Measurements from ENCODE around the gene HCLS1. TPM values are rescaled to one million over a fixed set of nuclear protein-coding genes. Genes with fewer than 3 reads are reported as not detected.
"Not testable (repeated sequence)": the region's sequence is repeated elsewhere in the genome, so short reads cannot be mapped to it uniquely, and the experiment has no call there.

HCLS1 gene, protein sequence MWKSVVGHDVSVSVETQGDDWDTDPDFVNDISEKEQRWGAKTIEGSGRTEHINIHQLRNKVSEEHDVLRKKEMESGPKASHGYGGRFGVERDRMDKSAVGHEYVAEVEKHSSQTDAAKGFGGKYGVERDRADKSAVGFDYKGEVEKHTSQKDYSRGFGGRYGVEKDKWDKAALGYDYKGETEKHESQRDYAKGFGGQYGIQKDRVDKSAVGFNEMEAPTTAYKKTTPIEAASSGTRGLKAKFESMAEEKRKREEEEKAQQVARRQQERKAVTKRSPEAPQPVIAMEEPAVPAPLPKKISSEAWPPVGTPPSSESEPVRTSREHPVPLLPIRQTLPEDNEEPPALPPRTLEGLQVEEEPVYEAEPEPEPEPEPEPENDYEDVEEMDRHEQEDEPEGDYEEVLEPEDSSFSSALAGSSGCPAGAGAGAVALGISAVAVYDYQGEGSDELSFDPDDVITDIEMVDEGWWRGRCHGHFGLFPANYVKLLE
- total RNA-seq = 100 to 1,000 TPM; 183 to 193 TPM

DNA sequence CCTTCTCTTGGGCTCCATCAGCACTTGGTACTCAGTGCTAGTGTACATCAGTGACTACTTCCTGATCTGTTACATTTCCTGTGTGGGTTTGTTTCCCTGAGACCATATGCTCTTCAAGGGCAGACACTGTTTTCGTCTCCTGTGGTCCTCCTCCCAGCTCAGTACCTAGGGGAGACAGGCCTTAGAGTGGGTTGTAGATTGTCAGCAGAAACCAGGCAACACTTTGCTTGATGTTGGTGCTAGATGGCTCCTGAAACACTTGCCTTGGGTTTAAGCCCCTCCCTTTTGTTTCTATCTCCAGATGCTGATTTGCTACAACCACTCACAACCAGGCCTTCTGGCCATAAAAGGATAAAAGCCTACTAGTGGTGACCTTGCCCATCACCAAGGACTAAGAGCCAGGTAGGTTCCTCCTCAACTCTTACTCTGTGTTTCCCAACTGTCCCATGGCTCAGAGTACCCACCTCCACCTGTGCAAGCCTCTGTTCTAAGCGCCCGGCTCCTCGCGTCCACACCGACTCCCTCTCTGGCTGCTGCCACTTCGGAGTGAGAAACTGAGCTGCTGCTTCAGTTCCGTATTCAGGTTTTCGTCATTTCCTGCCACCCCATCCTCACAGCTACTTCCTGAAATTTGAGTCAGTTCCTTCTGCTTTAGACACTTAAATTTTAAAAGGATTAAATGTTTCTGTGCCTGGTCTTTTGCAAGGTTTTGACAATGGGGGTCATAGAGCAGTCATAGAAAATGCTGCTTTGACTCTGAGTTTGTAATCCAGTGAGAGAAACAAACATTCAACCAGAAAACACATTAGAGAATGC, at the start of gene HCLS1:
Gene HCLS1, minus strand, starts transcription at position 548 of the 816 bp plus-strand sequence. CDS start 2,556 bp downstream, outside the sequence.
- H3K36me3 Mint-ChIP-seq = peaks cover 66% of the 10 kb centered on the region
- H3K4me1 Mint-ChIP-seq = peaks cover 46% of the 10 kb centered on the region
- peak within 1 kb of the TSS; percentile 90 for H3K4me3 Mint-ChIP-seq
- DNase-seq = peak; percentile 64
- peak within 1 kb of the TSS; percentile 98 for H3K27ac Mint-ChIP-seq
- no peaks in the 10 kb centered on the region for H3K9me3 Mint-ChIP-seq
- no peaks in the 10 kb centered on the region for H3K27me3 Mint-ChIP-seq

DNA sequence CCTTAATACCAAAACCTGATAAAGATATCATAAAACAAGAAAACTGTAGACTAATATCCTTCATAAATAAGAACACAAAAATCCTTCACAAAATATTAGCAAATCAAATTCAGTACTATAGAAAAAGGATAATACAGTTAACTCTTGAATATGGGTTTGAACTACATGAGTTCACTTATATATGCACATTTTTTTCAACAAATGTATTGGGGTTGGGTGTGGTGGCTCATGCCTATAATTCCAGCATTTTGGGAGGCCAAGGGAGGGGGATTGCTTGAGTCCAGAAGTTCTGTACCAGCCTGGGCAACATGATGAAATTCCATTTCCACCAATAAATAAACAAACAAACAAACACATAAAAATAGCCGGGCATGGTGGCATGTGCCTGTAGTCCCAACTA, 49.6 kb upstream of the HCLS1 start:
- Mint-ChIP-seq H3K9me3 (no peaks in the 10 kb centered on the region), H3K4me1 (peaks cover 2% of the 10 kb centered on the region), H3K27me3 (no peaks in the 10 kb centered on the region), H3K4me3 (no peak overlapping the region), H3K36me3 (peaks cover 24% of the 10 kb centered on the region), H3K27ac (no peak overlapping the region)
- DNase-seq = no peak

DNA sequence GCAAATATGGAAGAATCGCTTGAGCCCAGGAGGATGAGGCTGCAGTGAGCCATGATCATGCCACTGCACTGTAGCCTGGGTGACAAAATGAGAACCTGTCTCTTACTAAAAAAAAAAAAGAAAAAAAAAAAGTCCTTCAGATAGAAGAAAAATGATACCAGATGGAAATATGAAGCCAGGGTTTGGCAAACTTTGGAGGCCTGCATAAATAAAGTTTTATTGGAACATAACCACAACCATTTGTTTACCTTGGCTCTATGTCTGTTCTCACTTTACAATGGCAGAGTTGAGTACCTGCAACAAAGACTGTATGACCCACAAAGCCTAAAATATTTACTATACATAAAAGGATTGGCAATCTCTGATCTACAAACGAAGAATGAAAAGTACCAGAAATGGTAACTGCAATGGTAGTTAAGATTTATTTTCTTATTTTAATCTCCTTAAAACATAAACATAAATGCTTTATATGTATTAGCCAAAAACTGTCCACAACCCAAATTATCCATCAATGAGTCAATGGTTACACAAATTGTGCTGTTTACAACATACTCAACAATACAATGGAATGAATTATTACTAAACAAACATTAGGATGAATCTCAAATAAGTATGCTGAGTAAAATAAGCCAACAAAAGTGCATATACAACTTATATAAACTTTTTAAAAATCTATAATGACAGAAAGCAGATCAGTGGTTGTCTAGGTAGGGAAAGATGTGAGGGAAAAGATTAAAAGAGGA, 47.0 kb upstream of the HCLS1 start:
- peaks cover 27% of the 10 kb centered on the region for H3K36me3 Mint-ChIP-seq
- H3K9me3 Mint-ChIP-seq = no peaks in the 10 kb centered on the region
- peaks cover 2% of the 10 kb centered on the region for H3K4me1 Mint-ChIP-seq
- DNase-seq = no peak
- no peaks in the 10 kb centered on the region for H3K27me3 Mint-ChIP-seq
- H3K4me3 Mint-ChIP-seq = no peak overlapping the region
- H3K27ac Mint-ChIP-seq = no peak overlapping the region

DNA sequence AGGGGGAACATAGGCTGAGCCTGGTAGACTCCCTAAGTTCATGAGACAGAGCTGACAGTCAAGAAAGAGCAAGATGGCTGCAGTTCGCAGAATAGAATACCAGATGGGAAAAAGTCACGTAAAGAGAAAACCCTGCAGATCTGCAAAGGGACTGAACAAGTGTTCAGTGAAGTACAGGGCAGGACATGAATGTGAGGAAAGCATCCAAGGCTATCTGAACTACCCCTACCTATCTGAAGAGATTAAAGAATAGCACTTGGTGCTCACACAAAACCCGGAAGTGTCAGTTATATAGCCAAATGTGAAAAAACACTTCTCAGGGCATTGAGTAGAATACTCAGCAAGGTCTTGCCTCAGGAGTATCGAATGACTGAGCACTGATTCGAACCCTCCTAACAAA, 44.8 kb upstream of the HCLS1 start:
- Mint-ChIP-seq H3K36me3 (peaks cover 25% of the 10 kb centered on the region), H3K4me1 (no peaks in the 10 kb centered on the region), H3K9me3 (no peaks in the 10 kb centered on the region), H3K4me3 (no peak overlapping the region), H3K27me3 (no peaks in the 10 kb centered on the region), H3K27ac (no peak overlapping the region)
- no peak for DNase-seq

DNA sequence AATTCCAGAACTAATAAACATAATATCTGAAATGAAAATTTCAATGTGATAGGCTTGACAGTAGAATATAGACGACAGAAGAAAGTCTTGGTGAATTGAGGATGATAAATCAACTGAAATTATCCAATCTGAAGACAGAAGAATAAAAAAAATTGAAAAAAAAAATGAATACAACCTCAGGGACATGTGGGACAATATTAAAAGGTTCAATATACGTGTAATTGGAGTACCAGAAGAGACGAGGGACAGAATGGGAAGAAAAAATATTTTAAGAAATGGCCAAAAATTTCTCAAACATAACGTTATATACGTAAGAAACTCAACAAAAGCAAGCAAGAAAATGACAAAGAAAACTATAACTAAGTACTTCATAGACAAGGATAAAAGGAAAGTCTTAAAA, 43.3 kb upstream of the HCLS1 start:
- H3K4me1 Mint-ChIP-seq = no peaks in the 10 kb centered on the region
- no peak for DNase-seq
- no peak overlapping the region for H3K27ac Mint-ChIP-seq
- peaks cover 23% of the 10 kb centered on the region for H3K36me3 Mint-ChIP-seq
- no peak overlapping the region for H3K4me3 Mint-ChIP-seq
- H3K27me3 Mint-ChIP-seq = no peaks in the 10 kb centered on the region
- no peaks in the 10 kb centered on the region for H3K9me3 Mint-ChIP-seq

DNA sequence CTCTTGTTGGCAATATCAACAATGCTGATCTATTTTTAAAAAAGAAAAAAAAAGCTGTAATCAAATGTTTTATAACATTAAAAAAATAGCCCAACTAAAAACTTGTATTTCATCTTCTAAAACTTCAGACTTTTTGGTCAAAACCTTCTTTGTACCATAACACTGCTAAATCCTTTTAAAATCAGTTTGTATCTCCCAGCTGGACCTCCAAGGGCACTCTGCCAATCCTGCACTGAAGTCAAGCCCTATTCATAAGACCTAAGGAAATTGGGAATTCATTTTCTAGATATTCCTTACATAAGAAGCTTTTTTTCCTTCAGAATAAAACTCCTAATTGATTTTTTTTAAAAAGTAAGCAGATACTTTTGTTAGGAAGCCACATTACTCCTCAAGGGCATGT, 38.2 kb upstream of the HCLS1 start:
- Mint-ChIP-seq H3K4me1 (no peaks in the 10 kb centered on the region), H3K27ac (no peak overlapping the region), H3K9me3 (no peaks in the 10 kb centered on the region), H3K27me3 (no peaks in the 10 kb centered on the region), H3K4me3 (no peak overlapping the region), H3K36me3 (peaks cover 23% of the 10 kb centered on the region)
- no peak for DNase-seq

DNA sequence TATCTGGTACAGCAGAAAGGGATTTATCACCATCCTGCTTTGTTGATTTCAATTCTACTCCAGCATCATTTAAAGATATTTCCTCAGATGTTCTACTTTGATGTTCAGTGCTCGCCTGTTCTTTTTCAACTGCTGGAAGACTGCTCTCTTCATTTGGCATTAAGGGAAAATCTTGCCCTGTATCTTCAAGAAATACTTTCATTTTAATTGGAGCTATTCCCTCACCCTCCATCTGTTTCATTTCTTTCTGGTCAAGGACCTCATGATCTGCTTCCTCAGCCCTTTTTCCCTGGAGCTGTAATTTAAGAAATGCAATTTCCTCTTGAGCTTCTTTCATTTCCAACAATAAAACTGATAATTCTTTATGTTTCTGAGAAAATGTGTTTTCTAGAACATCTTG, 37.8 kb upstream of the HCLS1 start:
- no peaks in the 10 kb centered on the region for H3K9me3 Mint-ChIP-seq
- no peak overlapping the region for H3K4me3 Mint-ChIP-seq
- H3K36me3 Mint-ChIP-seq = peaks cover 21% of the 10 kb centered on the region
- DNase-seq = no peak
- H3K4me1 Mint-ChIP-seq = no peaks in the 10 kb centered on the region
- no peaks in the 10 kb centered on the region for H3K27me3 Mint-ChIP-seq
- H3K27ac Mint-ChIP-seq = no peak overlapping the region

DNA sequence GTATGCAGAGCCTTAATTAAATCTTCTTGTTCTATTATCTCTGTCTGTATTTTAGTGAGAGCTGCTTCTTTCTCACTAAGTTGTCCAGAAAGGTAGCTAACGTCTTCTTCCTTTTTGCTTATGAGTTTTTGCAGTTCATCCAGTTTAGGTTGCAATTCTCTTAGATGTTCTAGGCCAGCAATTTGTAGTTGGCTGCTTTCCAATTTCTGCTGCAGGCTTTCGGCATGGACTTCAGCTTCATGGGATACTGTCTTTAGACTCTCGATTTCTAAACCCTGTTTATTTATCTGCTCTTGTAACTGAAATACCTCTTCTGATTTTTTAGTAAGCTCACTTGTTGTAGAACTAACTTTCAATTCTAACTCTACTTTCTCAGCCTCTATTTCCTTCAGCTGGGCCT, 35.5 kb upstream of the HCLS1 start:
- Mint-ChIP-seq H3K36me3 (peaks cover 34% of the 10 kb centered on the region), H3K27ac (no peak overlapping the region), H3K27me3 (no peaks in the 10 kb centered on the region), H3K9me3 (no peaks in the 10 kb centered on the region), H3K4me1 (peaks cover 3% of the 10 kb centered on the region), H3K4me3 (no peak overlapping the region)
- DNase-seq = no peak

DNA sequence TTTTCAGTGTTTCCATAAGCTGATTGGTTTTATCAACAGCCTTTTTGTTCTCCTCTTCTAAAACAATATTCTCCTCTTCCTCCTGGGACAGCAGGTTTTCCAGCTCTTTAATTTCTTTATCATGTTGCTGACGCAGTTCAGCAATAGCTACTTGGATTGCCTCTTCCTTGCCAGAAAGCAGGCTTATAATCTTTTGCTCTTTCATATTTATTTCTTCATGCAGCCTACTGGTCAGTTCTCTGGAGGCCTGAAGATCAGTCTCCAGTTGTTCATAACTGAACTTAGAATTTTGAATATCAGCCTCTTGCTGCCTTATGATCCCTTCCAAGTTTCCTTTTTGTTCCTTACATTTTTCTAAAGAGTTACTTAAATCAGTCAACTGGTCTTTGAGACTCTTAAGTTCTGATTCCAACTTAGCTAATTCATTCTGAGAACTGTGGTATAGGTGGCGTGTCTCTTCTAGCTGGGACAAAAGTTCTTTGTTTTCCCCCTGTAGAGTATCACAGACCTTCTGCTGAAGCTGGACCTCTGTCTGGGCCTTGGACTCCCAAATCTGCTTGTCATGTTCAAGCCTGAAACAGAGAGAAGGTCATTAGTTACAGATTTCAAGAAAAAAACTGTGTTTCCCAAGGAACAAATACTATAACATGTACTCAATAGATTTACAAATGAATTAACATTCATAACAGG, 31.5 kb upstream of the HCLS1 start:
- peaks cover 10% of the 10 kb centered on the region for H3K4me1 Mint-ChIP-seq
- no peaks in the 10 kb centered on the region for H3K9me3 Mint-ChIP-seq
- peaks cover 29% of the 10 kb centered on the region for H3K36me3 Mint-ChIP-seq
- H3K27me3 Mint-ChIP-seq = no peaks in the 10 kb centered on the region
- DNase-seq = no peak
- no peak overlapping the region for H3K4me3 Mint-ChIP-seq
- H3K27ac Mint-ChIP-seq = no peak overlapping the region

DNA sequence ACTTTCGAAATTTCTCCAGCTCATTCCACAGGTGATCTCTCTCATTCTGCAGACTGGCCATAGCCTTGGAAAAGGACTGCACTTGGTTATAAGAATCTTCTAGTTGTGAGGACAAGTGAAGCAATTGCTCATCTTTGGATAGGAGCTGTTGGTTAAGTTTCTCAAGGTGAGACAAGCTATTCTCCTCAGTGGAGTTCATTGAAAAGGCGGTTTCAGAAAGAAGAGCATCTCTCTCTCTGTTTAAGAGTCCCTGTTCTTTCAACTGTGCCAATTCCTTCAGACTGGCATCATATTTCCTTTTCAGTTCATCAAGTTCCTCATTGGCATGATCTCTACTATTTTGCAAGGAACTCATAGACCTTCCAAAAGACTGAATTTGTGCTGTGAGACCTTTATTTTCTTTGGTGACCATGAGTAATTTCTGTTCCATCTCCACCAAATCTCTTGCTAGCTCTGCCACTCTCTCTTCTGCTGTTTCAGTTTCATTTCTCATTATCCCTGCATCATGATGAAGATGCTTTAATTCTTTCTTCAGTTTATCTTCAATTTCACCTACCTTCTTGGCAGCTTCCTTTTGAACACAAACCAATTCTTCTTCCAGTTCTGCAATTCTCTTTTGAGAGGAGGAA, 30.2 kb upstream of the HCLS1 start:
- H3K4me3 Mint-ChIP-seq = no peak overlapping the region
- peaks cover 10% of the 10 kb centered on the region for H3K4me1 Mint-ChIP-seq
- H3K9me3 Mint-ChIP-seq = no peaks in the 10 kb centered on the region
- no peak for DNase-seq
- H3K27ac Mint-ChIP-seq = peak overlapping the region; percentile 55
- H3K27me3 Mint-ChIP-seq = no peaks in the 10 kb centered on the region
- peaks cover 38% of the 10 kb centered on the region for H3K36me3 Mint-ChIP-seq

DNA sequence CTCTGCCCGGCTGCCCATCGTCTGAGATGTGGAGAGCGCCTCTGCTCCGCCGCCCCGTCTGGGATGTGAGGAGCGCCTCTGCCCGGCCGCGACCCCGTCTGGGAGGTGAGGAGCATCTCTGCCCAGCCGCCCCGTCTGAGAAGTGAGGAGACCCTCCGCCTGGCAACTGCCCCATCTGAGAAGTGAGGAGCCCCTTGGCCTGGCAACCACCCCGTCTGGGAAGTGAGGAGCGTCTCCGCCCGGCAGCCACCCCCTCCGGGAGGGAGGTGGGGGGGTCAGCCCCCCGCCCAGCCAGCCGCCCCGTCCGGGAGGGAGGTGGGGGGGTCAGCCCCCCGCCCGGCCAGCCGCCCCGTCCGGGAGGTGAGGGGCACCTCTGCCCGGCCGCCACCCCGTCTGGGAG, 28.0 kb upstream of the HCLS1 start:
- not testable (repeated sequence) for H3K9me3 Mint-ChIP-seq
- Mint-ChIP-seq H3K36me3 (peaks cover 51% of the 10 kb centered on the region), H3K4me1 (peaks cover 10% of the 10 kb centered on the region)

DNA sequence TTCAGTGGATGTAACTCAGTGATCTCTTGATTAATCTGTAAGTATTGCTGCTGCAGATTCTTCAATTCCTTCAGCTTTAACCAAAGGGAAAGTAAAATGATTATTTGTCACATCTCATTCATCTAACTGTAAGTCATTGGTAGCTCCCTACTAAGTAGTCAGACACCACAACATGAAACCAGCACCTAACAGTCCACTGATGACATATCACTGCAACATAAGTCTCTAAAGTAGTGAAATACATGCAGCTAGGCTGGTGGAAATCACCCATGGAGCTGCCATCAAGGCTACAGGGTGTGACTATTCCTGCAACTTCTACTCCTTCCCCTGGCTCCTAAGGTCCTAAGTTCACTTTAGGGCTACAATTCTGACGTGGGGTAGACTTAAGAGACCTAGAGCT, 21.1 kb upstream of the HCLS1 start:
- H3K27ac Mint-ChIP-seq = no peak overlapping the region
- peaks cover 39% of the 10 kb centered on the region for H3K36me3 Mint-ChIP-seq
- no peak for DNase-seq

More for the DNA sequence above, 28.0 kb upstream of the HCLS1 start:
- H3K4me3 Mint-ChIP-seq, DNase-seq, H3K27me3 Mint-ChIP-seq, H3K27ac Mint-ChIP-seq: not testable (repeated sequence)

DNA sequence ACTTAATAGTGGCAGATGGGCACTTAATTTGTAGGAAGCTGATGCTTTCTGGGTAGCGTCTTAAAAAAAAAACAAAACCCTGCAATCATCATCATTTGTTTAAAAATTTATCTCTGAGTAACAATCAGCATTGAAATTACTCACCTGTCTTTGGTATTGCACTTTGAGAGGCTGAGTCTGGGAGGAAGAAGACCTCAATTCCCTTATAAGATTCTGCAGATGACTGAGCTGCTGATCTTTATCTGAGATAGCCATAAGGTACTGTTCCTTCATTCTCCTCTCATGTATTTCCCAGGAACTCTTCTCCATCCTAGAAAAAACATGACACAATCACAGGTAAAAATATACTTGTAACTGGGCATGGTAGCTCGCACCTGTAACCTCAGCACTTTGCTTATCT, 16.4 kb upstream of the HCLS1 start:
- Mint-ChIP-seq H3K36me3 (peaks cover 32% of the 10 kb centered on the region), H3K9me3 (no peaks in the 10 kb centered on the region), H3K4me1 (no peaks in the 10 kb centered on the region), H3K27me3 (no peaks in the 10 kb centered on the region), H3K27ac (no peak overlapping the region), H3K4me3 (no peak overlapping the region)
- no peak for DNase-seq

More for the DNA sequence above, 21.1 kb upstream of the HCLS1 start:
- H3K27me3 Mint-ChIP-seq = no peaks in the 10 kb centered on the region
- H3K4me1 Mint-ChIP-seq = no peaks in the 10 kb centered on the region
- H3K9me3 Mint-ChIP-seq = peaks cover 8% of the 10 kb centered on the region
- no peak overlapping the region for H3K4me3 Mint-ChIP-seq

DNA sequence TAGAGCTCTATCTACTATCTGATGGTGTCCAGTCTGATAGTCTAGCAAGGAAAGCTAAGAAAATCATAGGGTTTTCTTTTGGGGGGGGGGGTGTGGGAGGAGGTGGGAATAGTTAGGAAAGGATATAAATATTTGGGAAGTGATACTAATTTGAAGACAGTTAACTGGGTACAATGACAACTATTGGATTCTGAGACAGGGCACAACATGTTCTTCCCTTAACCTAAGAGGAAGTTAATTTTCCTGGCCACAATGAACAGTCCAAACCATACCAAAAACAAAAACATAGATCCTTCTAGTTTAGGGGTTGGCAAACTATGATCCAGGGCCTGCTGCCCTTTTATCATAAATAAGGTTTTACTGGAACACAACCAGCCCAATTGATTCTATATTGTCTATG, 10.0 kb upstream of the HCLS1 start:
- Mint-ChIP-seq H3K4me1 (no peaks in the 10 kb centered on the region), H3K27ac (no peak overlapping the region), H3K4me3 (no peak overlapping the region), H3K36me3 (peaks cover 23% of the 10 kb centered on the region), H3K27me3 (no peaks in the 10 kb centered on the region), H3K9me3 (no peaks in the 10 kb centered on the region)
- DNase-seq = no peak

Data from activated naive CD8-positive, alpha-beta T cell treated with anti-CD3 and anti-CD28 coated beads for 36 hours (primary cell).